ENCODE measurements around the gene PLA1A. TPM values are rescaled to one million over a fixed set of nuclear protein-coding genes. Genes with fewer than 3 reads are reported as not detected.

PLA1A gene
- total RNA-seq, 4 donors from 2014 or later: 2.0 to 6.7 (median 3.9) TPM

GRCh38 chr3:119630128-119630879 lies 32.6 kb downstream of the PLA1A start:
- DNase-seq: no peak
- intact Hi-C loops (cut with DNase I): no loop called here
- no peak for TF ChIP-seq CTCF (IDR thresholded peaks at IDR 0.05)
- no peak for TF ChIP-seq POLR2A (IDR thresholded peaks at IDR 0.05)
- peaks cover 0 to 11% of the 10 kb centered on the region in 2 donors for H3K4me1 ChIP-seq
- no peaks in the 10 kb centered on the region for H3K9me3 ChIP-seq
- 86 to 90% methylated on average over 8 of the region's 8 CpGs for WGBS, 2 donors
- H3K4me3 ChIP-seq (replicated peaks in 1 of 3): no peak overlapping the region
- H3K36me3 ChIP-seq: no peaks in the 10 kb centered on the region
- H3K27ac ChIP-seq: peak overlapping the region in 1 of 3 donors; percentile 42
- no peaks in the 10 kb centered on the region for H3K27me3 ChIP-seq

GRCh38 chr3:119630880-119631329 lies 33.2 kb downstream of the PLA1A start:
- peaks cover 0 to 15% of the 10 kb centered on the region in 2 donors for H3K4me1 ChIP-seq
- DNase-seq: no peak
- 88 to 90% methylated on average over 7 of the region's 7 CpGs for WGBS, 2 donors
- peak overlapping the region in 1 of 3 donors; percentile 13 for H3K27ac ChIP-seq
- TF ChIP-seq CTCF (IDR thresholded peaks at IDR 0.05) (no peak), POLR2A (IDR thresholded peaks at IDR 0.05) (no peak)
- no peaks in the 10 kb centered on the region for H3K27me3 ChIP-seq
- intact Hi-C loops (cut with DNase I): no loop called here
- no peaks in the 10 kb centered on the region for H3K36me3 ChIP-seq
- no peaks in the 10 kb centered on the region for H3K9me3 ChIP-seq
- H3K4me3 ChIP-seq (replicated peaks in 1 of 3): no peak overlapping the region

- peaks cover 0 to 21% of the 10 kb centered on the region in 2 donors for H3K4me1 ChIP-seq
- no peak overlapping the region for H3K27ac ChIP-seq
- DNase-seq: no peak
- no peak for TF ChIP-seq CTCF (IDR thresholded peaks at IDR 0.05)
- no peak for TF ChIP-seq POLR2A (IDR thresholded peaks at IDR 0.05)
- no peaks in the 10 kb centered on the region for H3K27me3 ChIP-seq
- H3K36me3 ChIP-seq: no peaks in the 10 kb centered on the region
- H3K9me3 ChIP-seq: no peaks in the 10 kb centered on the region
- no peak overlapping the region for H3K4me3 ChIP-seq (replicated peaks in 1 of 3)
- intact Hi-C loops (cut with DNase I): no loop called here
- 89 to 91% methylated on average over 3 of the region's 3 CpGs for WGBS, 2 donors
These were observed 33.8 kb downstream of the PLA1A start for GRCh38 chr3:119631516-119631915.

- intact Hi-C loops (cut with DNase I): no loop called here
These were observed 34.5 kb downstream of the PLA1A start for GRCh38 chr3:119632216-119632615.

More at GRCh38 chr3:119632216-119632615, 34.5 kb downstream of the PLA1A start:
- Histone ChIP-seq H3K27ac (no peak overlapping the region), H3K4me3 (replicated peaks in 1 of 3) (no peak overlapping the region), H3K9me3 (no peaks in the 10 kb centered on the region), H3K27me3 (no peaks in the 10 kb centered on the region), H3K36me3 (no peaks in the 10 kb centered on the region), H3K4me1 (peaks cover 4 to 28% of the 10 kb centered on the region in 2 donors)
- WGBS, 2 donors: 92 to 94% methylated on average over 4 of the region's 4 CpGs
- DNase-seq: no peak
- TF ChIP-seq POLR2A (IDR thresholded peaks at IDR 0.05) (no peak), CTCF (IDR thresholded peaks at IDR 0.05) (no peak)

Data from thyroid gland (tissue), 4 donors.